Fibroblast of lung (primary cell): ENCODE results near the gene LCORL.

Experiments
- CTCF ChIP-seq, 2 donors: IDR thresholded peaks in 1 of 2; conservative IDR thresholded peaks in 1 of 2; 1 replicate in 1 of 2; 2 replicates in 1 of 2; pipeline ENCODE4 v1.5.1; 2011 to 2012; ENCODE audit warnings: low read length in 2 of 2, control low read depth in 1 of 2, inconsistent platforms in 1 of 2, low read depth in 1 of 2, mild to moderate bottlenecking in 1 of 2
- EZH2 ChIP-seq: IDR thresholded peaks from 2 replicates; pipeline ENCODE4 v1.5.1; 2012; ENCODE audit warnings: low read length, control low read depth, mild to moderate bottlenecking; ENCODE audit errors: missing control alignments

GRCh38 chr4:18021470-18021719 lies 160 bp downstream of the LCORL start:
- TF ChIP-seq CTCF (conservative IDR thresholded peaks at IDR 0.05 in 1 of 2, IDR thresholded peaks at IDR 0.05 in 1 of 2; ENCODE audit: low read depth in 1 of 2, low read length in 2 of 2) = no peak
- TF ChIP-seq EZH2 = no peak
